ENCODE measurements around the gene VRK3.

The VRK3 gene

GRCh38 chr19:50030937-50031336, 5.8 kb upstream of the VRK3 start:
- no peak for DNase-seq (ENCODE audit: low read depth in 2 of 2)

GRCh38 chr19:50030225-50030624, 5.1 kb upstream of the VRK3 start:
- no peak for DNase-seq (ENCODE audit: low read depth in 2 of 2)

- no peak for DNase-seq (ENCODE audit: low read depth in 2 of 2)
Measured at GRCh38 chr19:50026550-50026906, 1.4 kb upstream of the VRK3 start.

- peak; percentile 80 to 85 for DNase-seq (ENCODE audit: low read depth in 2 of 2)
Measured at GRCh38 chr19:50025794-50026549, 800 bp upstream of the VRK3 start, which contains the start of gene ZNF473. ZNF473 (plus strand) TSS chr19:50026005; CDS start chr19:50031083, 5,078 bp downstream.

- DNase-seq (ENCODE audit: low read depth in 2 of 2), result no peak
Measured at GRCh38 chr19:50024719-50025021, 502 bp downstream of the VRK3 start.

GRCh38 chr19:50022823-50023222, 2.3 kb downstream of the VRK3 start:
- no peak for DNase-seq (ENCODE audit: low read depth in 2 of 2)

GRCh38 chr19:50020481-50020880, 4.7 kb downstream of the VRK3 start:
- no peak for DNase-seq (ENCODE audit: low read depth in 2 of 2)

GRCh38 chr19:50016225-50016807, 8.9 kb downstream of the VRK3 start:
- no peak for DNase-seq (ENCODE audit: low read depth in 2 of 2)

- DNase-seq (ENCODE audit: low read depth in 2 of 2), result no peak
Measured at GRCh38 chr19:50008532-50008931, 16.6 kb downstream of the VRK3 start.

GRCh38 chr19:50007947-50008346, 17.2 kb downstream of the VRK3 start:
- no peak for DNase-seq (ENCODE audit: low read depth in 2 of 2)

GRCh38 chr19:50007170-50007569, 18.0 kb downstream of the VRK3 start:
- no peak for DNase-seq (ENCODE audit: low read depth in 2 of 2)

GRCh38 chr19:50005428-50005827, 19.7 kb downstream of the VRK3 start:
- no peak for DNase-seq (ENCODE audit: low read depth in 2 of 2)

GRCh38 chr19:50003810-50004419, 21.3 kb downstream of the VRK3 start:
- DNase-seq (ENCODE audit: low read depth in 2 of 2), result peak in 1 of 2 experiments; percentile 20

- DNase-seq (ENCODE audit: low read depth in 2 of 2), result no peak
Measured at GRCh38 chr19:50003254-50003788, 21.9 kb downstream of the VRK3 start.

- DNase-seq (ENCODE audit: low read depth in 2 of 2), result no peak
Measured at GRCh38 chr19:50002386-50002960, 22.7 kb downstream of the VRK3 start.

GRCh38 chr19:50001775-50002174, 23.4 kb downstream of the VRK3 start:
- DNase-seq (ENCODE audit: low read depth in 2 of 2), result no peak

GRCh38 chr19:50000841-50001557, 24.2 kb downstream of the VRK3 start:
- DNase-seq (ENCODE audit: low read depth in 2 of 2), result no peak

GRCh38 chr19:50000038-50000840, 24.9 kb downstream of the VRK3 start:
- DNase-seq (ENCODE audit: low read depth in 2 of 2), result no peak

GRCh38 chr19:49999371-50000010, 25.7 kb downstream of the VRK3 start:
- DNase-seq (ENCODE audit: low read depth in 2 of 2), result no peak

- no peak for DNase-seq (ENCODE audit: low read depth in 2 of 2)
Measured at GRCh38 chr19:49997709-49998108, 27.5 kb downstream of the VRK3 start.

- no peak for DNase-seq (ENCODE audit: low read depth in 2 of 2)
Measured at GRCh38 chr19:49988433-49988832, 36.7 kb downstream of the VRK3 start.
